ENCODE measurements around the gene ID3. TPM values are rescaled to one million over a fixed set of nuclear protein-coding genes. Genes with fewer than 3 reads are reported as not detected.
A peak's percentile ranks its signal among the peaks of the same experiment; 100 is the strongest.

Gene ID3
- total and polyA plus RNA-seq, 9 of the 15 experiments (the other 6 are each of a cell fraction or from before 2014, with no cell fraction given), result 6.8 to 59.8 (median 23.5) TPM

GRCh38 chr1:23596382-23597358 is 37.4 kb upstream of the ID3 start (continued):
- TF ChIP-seq NR2C2 (CRISPR knock-in tag; IDR thresholded peaks at IDR 0.05) (0 out of 2 replicates have a peak, but pooled peaks have one; percentile 17), NR2C2 (tag; IDR thresholded peaks at IDR 0.05) (peak; percentile 93), HMG20B (CRISPR knock-in tag; IDR thresholded peaks at IDR 0.05) (no peak), ELK1 (CRISPR knock-in tag; IDR thresholded peaks at IDR 0.05) (no peak), ZNF175 (CRISPR knock-in tag; IDR thresholded peaks at IDR 0.05; ENCODE audit: low read depth) (peak; percentile 98), TEAD1 (CRISPR knock-in tag; IDR thresholded peaks at IDR 0.05) (peak in 1 of 2 experiments; percentile 89; a peak in 2 of 4 replicates), ZNF644 (tag; IDR thresholded peaks at IDR 0.05; ENCODE audit: low read depth) (peak; percentile 92), ZBTB34 (CRISPR knock-in tag; IDR thresholded peaks at IDR 0.05) (peak; percentile 35; the same call in 1 of the 2 replicates)
